ENCODE data around the gene FBXW5.
A peak's percentile ranks its signal among the peaks of the same experiment; 100 is the strongest.

Gene FBXW5

GRCh38 chr9:136978073-136978864 lies 33.7 kb upstream of the FBXW5 start:
- DNase-seq (ENCODE audit: low read depth in 2 of 3, low spot score in 2 of 3) = peak in 1 of 3 experiments; percentile 52

DNA sequence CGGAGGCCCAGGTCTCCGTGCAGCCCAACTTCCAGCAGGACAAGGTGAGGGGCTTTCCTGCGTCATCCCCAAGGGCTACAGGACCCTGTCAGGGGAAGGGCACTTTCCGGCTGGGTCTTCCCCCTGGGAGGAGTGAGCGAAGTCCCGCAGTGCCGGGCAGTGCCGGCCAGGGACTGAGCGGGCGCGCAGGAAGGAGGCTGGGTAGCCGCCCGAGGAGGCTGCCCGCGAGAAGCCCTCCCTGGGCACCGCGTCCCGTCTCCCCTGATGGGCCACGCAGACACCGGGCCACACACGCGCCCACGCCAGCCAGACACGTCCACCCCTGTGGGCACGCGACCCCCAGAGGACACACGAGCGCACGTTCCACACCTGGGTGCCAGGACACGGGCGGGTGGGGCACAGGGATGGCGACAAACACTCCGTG lies 33.1 kb upstream of the FBXW5 start:
- no peak for DNase-seq (ENCODE audit: low read depth in 2 of 3, low spot score in 2 of 3)

- DNase-seq (ENCODE audit: low read depth in 2 of 3, low spot score in 2 of 3) = no peak
Measured at GRCh38 chr9:136977223-136977622, 32.7 kb upstream of the FBXW5 start, which contains the start of gene PTGDS. Gene PTGDS, plus strand, starts transcription at chr9:136977504. Its CDS starts 75 bp downstream, at chr9:136977579.

GRCh38 chr9:136975644-136976043 lies 31.1 kb upstream of the FBXW5 start:
- DNase-seq (ENCODE audit: low read depth in 2 of 3, low spot score in 2 of 3) = no peak

DNA sequence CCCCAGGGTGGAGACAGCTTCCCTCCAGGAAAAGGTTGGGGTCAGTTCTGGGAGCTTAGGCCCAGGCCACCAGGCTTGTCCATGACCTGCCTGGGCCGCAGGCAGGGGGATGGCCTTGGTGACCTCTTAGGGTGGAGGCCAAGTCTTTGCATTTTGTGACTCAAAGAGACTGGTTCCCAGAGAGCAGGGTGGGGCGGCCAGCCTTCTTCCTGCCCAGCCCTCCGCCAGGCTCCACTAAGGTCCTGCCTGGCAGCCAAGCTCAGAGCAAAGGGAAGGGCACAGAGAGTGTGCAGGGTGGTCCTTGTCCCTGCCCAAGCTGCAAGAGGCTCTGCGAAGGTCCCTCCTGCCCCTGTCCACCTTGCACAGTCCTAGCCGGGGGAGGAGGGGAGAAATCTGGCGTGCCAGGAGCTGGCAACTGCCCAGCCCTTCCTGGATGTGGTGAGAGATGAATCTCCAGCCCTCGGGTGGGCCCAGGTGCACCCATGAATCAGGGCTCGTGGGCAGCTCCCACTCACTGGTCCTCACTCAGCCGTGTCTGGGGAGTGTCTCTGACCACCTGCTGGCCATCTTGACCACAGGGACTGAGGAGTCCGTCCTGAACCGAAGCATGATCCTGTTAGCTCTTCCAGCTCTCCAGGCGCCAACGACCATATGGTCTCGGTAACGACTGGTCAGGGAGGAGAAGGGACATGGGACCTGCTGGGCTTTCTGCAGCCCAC lies 30.4 kb upstream of the FBXW5 start:
- no peak for DNase-seq (ENCODE audit: low read depth in 2 of 3, low spot score in 2 of 3)

DNA sequence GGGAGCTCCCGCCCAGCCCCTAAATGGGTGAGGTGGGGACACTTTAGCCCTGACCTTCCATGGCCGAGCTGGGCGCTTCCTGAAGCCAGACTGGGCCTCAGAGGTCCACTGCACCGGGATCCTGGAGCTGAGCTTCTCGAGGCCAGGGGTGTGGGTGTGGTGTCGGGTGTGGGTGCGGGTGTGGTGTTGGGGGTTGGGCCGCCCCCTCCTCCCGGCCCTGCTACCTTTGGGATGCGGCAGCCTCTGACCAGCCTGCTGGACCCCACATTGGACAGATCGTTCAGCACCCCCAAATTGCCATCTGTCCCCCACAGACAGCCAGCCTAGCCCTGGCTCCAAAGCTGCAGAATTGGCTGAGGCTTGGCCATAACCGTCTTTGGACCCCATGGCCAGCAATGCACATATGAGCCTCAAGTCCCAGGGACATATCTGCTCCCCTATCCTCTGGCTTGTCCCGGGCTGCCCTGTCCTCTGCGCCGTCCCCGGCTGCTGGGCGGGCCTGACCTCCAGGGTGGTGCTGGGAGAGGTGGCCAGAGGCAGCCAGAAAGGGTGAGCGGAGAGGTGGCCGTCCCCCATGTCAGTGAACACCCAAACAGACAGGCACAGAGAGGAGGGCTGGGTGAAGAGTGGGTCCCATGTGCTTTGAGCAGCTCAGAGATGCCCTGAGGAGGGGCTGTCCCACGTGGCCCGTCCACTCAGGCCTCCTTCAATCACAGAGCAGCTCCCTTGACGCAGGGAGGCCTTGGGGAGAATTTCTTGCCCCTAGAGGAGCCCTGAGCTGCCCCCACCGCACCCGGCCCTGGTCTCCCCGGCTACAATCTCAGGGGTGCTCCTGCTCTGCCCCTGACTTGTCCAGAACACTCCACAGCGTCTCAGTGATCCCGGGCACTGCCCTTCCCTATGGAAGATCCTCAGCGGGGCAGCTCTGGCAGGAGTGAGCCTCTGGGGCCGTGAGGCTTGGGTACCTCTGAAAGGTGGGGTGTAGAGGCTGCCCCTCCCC lies 29.4 kb upstream of the FBXW5 start:
- DNase-seq (ENCODE audit: low read depth in 2 of 3, low spot score in 2 of 3) = no peak

DNA sequence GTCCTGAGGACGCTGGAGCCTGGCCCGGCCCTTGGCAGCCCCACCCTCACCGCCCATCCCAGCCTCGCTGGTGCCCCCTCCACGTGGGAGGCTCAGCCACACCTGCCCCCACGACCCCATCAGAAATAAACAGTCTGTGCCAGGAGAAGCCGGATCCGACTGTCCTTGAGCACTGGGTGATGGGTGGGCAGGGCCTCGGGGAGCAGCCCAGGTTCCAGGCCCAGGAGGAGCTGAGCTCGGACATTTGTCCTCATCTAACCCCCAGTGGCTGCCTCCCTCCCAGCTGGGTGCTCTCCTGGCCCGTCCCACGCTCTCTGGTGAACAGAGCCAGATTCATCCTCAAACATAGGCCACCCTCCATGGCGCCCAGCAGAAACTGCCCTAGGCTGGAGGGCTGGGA lies 28.2 kb upstream of the FBXW5 start:
- DNase-seq (ENCODE audit: low read depth in 2 of 3, low spot score in 2 of 3) = no peak

DNA sequence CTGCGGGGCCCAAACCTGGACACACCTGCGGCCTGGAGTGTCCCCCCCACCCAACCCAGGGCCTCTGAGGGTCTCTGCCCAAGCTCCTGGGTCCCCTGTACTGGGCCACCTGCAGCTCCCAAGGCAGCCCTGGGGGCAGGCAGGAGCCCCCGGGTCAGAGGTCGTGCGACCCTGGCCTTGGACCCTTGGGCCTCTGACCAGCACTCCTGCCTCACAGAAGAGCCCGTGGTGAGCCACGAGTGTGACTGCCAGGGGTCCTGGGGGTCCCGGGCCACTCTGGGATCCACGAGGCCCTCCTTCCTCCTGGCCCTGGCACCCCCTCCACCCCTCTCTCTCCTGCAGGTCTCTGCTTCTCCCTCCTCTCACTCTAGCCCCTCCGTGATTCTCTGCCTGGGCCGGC lies 27.8 kb upstream of the FBXW5 start:
- no peak for DNase-seq (ENCODE audit: low read depth in 2 of 3, low spot score in 2 of 3)

DNA sequence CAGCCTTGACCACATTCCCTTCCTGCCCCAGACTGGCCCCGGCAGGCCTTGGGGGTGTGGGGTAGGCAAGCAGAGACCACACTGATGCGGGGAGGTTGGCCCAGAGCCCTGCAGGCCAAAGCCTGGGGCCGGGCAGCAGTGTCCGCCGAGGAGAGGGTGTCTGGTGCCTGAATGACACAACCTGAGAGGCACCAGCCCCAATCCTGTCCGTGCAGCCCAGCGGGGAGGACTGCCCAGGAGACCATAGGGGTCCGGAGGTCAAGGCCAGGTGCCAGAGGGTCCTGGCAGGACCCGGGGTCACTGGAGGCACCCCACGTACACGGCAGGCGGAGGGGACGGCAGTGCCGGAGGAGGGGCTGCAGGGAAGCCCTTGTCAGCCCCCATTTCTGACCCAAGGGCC lies 27.2 kb upstream of the FBXW5 start:
- DNase-seq (ENCODE audit: low read depth in 2 of 3, low spot score in 2 of 3) = no peak

GRCh38 chr9:136970361-136970760 lies 25.8 kb upstream of the FBXW5 start:
- DNase-seq (ENCODE audit: low read depth in 2 of 3, low spot score in 2 of 3) = no peak

DNA sequence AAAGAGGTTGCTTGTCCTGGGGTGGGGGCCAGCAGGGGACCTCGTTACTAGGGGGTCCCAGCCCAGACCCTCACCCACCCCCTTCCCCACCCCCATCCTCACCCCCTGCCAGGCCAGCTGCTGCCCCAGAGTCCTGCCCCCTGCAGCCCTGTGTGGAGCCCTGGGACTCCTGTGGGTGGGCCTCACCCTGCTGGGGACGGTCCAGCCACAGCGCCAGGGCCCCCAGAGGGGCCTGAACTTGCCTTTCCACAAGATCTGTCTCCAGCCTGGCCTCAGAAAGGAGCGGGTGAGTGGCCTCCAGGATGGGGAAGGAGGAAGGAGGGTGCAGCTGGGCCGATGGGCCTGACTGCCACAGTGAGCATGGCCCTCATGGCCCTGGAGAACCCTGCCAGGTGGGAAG lies 25.2 kb upstream of the FBXW5 start:
- no peak for DNase-seq (ENCODE audit: low read depth in 2 of 3, low spot score in 2 of 3)

DNA sequence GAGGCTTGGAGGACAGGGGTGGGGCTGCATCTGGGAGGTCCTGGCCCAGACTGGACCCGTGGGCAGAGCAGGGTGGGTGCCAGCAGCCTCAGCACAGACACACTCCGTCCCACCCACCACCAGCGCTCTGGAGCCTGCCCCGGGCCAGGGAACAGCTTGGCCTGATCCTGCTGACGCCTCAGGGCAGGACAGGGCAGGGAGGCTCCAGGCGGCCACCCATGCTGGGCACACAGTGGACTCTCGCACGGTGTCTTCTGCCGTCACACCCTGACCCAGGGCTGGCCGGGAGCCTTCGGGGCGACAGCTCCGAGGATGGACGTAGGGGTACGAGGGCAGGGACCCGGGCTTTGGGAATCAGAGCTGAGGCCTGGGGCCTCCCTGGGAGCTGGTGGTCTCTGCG lies 24.6 kb upstream of the FBXW5 start:
- DNase-seq (ENCODE audit: low read depth in 2 of 3, low spot score in 2 of 3) = no peak

DNA sequence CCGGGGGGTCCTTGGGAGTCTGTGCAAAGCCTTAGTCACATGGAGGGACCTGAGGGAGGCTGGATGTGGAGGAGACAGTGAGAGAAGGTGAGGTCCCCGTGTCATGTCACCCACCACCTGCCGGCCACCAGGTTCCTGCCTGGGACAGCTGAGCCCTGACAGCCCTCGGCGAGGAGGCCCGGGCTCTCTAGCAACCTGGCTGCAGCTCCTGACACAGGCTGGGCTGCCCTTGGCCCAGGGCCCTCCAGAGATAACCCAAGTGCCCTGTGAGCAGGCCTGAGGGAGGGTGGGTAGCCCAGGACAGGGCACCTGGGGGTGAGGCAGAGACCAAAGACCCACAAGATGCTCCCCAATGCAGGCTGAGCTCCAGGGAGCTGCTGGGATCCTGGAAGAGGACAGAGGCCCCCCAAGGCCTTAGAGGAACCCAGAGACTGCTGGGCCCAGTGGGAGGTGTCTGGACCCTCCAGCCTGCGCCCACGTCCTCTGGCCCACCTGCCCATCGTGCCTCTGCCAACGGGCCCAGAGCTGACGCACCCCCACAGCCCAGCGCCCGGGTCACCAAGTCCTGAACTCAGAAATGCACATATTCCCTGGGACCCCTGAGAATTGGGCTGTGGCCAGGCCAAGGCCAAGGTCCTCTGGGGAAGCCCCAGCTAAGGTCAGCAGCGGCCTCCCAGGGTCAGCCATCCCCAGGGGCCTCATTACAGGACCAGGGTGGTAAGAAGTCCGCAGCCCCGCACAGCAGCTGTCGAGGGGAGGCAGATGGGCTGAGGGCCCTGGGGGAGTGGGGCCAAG lies 24.0 kb upstream of the FBXW5 start:
- DNase-seq (ENCODE audit: low read depth in 2 of 3, low spot score in 2 of 3) = no peak

GRCh38 chr9:136965771-136966484 lies 21.4 kb upstream of the FBXW5 start:
- no peak for DNase-seq (ENCODE audit: low read depth in 2 of 3, low spot score in 2 of 3)

DNA sequence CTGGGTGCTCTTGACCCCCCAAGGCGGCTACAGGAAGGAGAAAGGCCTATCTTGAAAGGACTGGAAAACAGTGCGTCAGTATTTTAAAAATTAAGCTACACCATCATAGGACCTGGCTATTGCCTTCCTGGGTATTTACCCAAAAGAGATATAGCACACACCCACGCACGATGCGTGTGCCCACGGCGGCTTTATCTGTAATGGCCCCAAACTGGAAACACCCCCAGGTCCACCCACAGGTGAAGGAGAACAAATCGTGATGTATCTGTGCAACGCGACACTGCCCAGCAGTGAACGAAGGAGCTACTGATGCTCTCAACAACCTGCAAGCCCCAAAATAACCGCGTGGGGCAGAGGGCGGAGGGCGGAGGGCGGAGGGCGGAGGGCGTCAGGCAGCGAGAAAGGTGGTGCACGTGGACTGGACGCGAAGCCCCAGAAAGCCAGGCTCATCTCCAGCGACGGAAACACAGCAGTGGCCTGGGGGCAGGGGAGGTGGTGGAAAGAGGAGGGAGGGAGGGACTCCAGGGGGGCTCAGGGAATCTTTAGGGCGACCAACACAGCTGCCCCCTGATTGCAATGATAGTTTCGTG lies 20.4 kb upstream of the FBXW5 start:
- DNase-seq (ENCODE audit: low read depth in 2 of 3, low spot score in 2 of 3) = no peak

GRCh38 chr9:136964171-136964689 lies 19.7 kb upstream of the FBXW5 start:
- DNase-seq (ENCODE audit: low read depth in 2 of 3, low spot score in 2 of 3) = no peak

DNA sequence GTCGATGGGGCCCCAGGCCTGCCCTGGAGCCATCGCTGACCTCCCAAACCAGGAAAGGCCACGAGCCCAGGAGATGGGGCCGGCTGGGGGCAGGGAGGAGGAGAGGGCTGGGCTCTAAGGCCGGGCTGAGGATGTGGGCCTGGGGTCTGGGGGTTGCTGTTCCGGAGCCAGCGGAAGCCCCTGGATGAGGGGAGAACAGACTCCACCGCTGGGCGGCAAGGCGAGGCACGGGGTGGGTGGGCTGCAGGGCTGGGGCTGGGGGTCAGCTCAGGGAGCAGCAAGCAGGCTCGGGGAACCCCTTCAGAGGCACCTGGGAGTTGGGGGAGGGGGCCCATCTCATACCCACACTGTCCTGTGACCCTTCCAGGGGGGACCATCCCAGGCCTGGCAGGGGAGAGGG lies 19.2 kb upstream of the FBXW5 start:
- no peak for DNase-seq (ENCODE audit: low read depth in 2 of 3, low spot score in 2 of 3)

- DNase-seq (ENCODE audit: low read depth in 2 of 3, low spot score in 2 of 3) = no peak
Measured at GRCh38 chr9:136963341-136963740, 18.8 kb upstream of the FBXW5 start.

DNA sequence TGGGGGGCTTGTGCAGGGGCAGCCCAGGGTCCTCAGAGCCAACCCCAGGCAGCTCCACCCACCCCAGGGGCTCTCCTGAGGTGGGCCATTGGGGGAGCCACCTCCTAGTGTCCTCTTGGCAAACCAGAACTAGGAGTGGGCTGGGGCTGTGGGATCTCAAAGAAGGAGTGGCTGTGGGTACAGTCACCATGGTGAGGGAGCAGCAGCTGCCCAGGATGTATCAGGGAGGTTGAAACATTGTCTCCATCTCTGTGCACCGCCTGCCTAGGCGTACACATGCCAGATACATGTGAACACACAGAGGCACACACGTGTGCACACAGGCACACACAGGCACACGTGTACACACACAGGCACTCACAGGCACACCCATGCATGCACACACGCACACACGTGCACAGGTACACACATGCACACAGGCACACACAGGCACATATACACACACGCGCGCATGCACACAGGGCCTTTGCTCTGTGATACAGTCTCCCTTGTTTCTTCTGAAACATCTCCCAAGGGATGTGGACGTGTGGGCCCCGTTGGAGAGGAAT lies 18.2 kb upstream of the FBXW5 start:
- no peak for DNase-seq (ENCODE audit: low read depth in 2 of 3, low spot score in 2 of 3)

All from activated CD8-positive, alpha-beta memory T cell treated with anti-CD3 and anti-CD28 coated beads for 48 hours (primary cell).